Loucy (cell line): Measurements from ENCODE around the gene ZNF12.

Experiments
- H2AFZ ChIP-seq: fragments of 200-600 bp; sonication (generic); 2 replicates; pipeline ENCODE4 v1.6.0; 2016; ENCODE audit warnings: antibody characterized with exemption, mild to moderate bottlenecking, low read length, moderate library complexity
- H3F3A ChIP-seq: fragments of 200-600 bp; 2 replicates; pipeline ENCODE4 v1.6.0; 2016; ENCODE audit warnings: antibody characterized with exemption, low read depth, mild to moderate bottlenecking
- H3K27me3 ChIP-seq: fragments of 200-600 bp; sonication (generic); 2 replicates; pipeline ENCODE4 v1.6.1; 2014; ENCODE audit warnings: low read length, mild to moderate bottlenecking; ENCODE audit not compliant: insufficient read depth, poor library complexity, severe bottlenecking
- H3K36me3 ChIP-seq: fragments of 200-600 bp; sonication (generic); 2 replicates; pipeline ENCODE4 v1.6.1; 2016; ENCODE audit warnings: low read length; ENCODE audit not compliant: insufficient read depth
- H3K4me1 ChIP-seq: fragments of 200-600 bp; sonication (generic); 2 replicates; pipeline ENCODE4 v1.5.1; 2014; ENCODE audit warnings: low read length, mild to moderate bottlenecking; ENCODE audit not compliant: insufficient read depth, poor library complexity, severe bottlenecking
- H3K4me2 ChIP-seq: fragments of 200-600 bp; sonication (generic); 2 replicates; pipeline ENCODE4 v1.6.0; 2014; ENCODE audit warnings: antibody characterized with exemption, low read length, low read depth, mild to moderate bottlenecking; ENCODE audit not compliant: poor library complexity, severe bottlenecking
- H3K4me3 ChIP-seq: fragments of 200-600 bp; sonication (generic); 2 replicates; pipeline ENCODE4 v1.5.1; 2014; ENCODE audit warnings: low read length, mild to moderate bottlenecking, mixed read lengths; ENCODE audit not compliant: poor library complexity, severe bottlenecking
- H3K79me2 ChIP-seq: fragments of 200-600 bp; sonication (generic); 2 replicates; pipeline ENCODE4 v1.6.1; 2014; ENCODE audit warnings: low read length; ENCODE audit not compliant: insufficient read depth
- H3K9ac ChIP-seq: fragments of 200-600 bp; sonication (generic); 2 replicates; pipeline ENCODE4 v1.6.0; 2014; ENCODE audit warnings: mild to moderate bottlenecking, low read depth, low read length, moderate library complexity; ENCODE audit not compliant: poor library complexity, severe bottlenecking
- H3K9me2 ChIP-seq: fragments of 200-600 bp; sonication (generic); replicated peaks from 2 replicates; pipeline ENCODE4 v1.6.1; 2016; ENCODE audit warnings: low read depth, low read length, mixed read lengths
- H3K9me3 ChIP-seq: fragments of 200-600 bp; sonication (generic); 2 replicates; pipeline ENCODE4 v1.6.1; 2014; ENCODE audit warnings: mild to moderate bottlenecking, antibody characterized with exemption, low read length, low read depth; ENCODE audit not compliant: insufficient read depth
- H4K20me1 ChIP-seq: fragments of 200-600 bp; sonication (generic); 2 replicates; pipeline ENCODE4 v1.6.0; 2014; ENCODE audit warnings: antibody characterized with exemption, low read length, mild to moderate bottlenecking; ENCODE audit not compliant: insufficient read depth, poor library complexity, severe bottlenecking
- EZH2phosphoT487 ChIP-seq: fragments of 200-600 bp; IDR thresholded peaks from 2 replicates; pipeline ENCODE4 v1.6.1; 2018; ENCODE audit warnings: antibody characterized with exemption, mild to moderate bottlenecking, moderate library complexity, borderline replicate concordance
- TF ChIP-seq, protein P1 (sequence below): fragments of 200-600 bp; sonication (generic); conservative IDR thresholded peaks from 2 replicates; pipeline ENCODE4 v1.5.1; 2014; ENCODE audit warnings: mild to moderate bottlenecking, antibody characterized with exemption, low read length

Gene ZNF12

DNA sequence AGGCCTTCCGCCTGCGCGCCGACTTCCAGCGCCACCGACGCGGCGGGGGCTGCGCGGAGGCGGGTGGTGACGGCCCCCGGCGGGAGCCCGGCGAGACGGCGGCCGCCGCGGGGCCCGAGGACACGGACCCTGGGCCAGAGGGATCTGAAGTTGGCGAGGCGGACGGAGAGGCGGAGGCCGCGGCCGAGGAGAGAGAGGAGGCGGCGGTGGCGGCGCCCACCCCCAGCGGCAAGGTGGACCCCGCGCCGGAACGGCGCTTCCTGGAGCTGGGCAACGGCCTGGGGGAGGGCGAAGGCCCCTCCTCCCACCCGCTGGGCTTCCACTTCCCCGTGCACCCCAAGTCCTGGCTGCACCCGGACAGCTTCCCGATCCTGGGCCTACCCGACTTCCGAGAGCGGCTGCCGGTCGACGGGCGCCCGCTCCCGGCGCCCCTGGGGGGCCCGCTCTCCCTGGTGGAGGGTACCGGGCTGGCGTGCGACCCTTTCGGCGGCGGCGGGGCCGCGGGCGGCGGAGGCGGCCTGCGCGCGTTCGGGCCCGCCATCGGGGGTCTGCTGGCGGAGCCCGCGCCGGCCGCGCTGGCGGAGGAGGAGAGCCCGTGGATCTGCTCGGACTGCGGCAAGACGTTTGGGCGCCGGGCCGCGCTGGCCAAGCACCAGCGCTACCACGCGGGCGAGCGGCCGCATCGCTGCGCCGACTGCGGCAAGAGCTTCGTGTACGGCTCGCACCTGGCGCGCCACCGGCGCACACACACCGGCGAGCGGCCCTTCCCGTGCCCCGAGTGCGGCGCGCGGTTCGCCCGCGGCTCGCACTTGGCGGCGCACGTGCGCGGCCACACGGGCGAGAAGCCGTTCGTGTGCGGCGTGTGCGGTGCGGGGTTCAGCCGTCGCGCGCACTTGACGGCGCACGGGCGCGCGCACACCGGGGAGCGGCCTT, 53.4 kb downstream of the ZNF12 start:
- Histone ChIP-seq H3F3A (no peaks in the 10 kb centered on the region), H3K9me3 (no peaks in the 10 kb centered on the region), H3K4me3 (no peak overlapping the region), H3K79me2 (peaks cover 4% of the 10 kb centered on the region; the same call in 1 of the 2 replicates), H3K4me1 (no peaks in the 10 kb centered on the region), H3K9me2 (no peaks in the 10 kb centered on the region), H3K27me3 (no peaks in the 10 kb centered on the region), H3K9ac (no peak overlapping the region), H3K36me3 (peaks cover 28% of the 10 kb centered on the region; the same call in 1 of the 2 replicates), H3K4me2 (no peak overlapping the region), H2AFZ (no peak overlapping the region), H4K20me1 (no peaks in the 10 kb centered on the region)
- no peak for TF ChIP-seq EZH2phosphoT487

GRCh38 chr7:6652446-6653011, 54.2 kb downstream of the ZNF12 start:
- Histone ChIP-seq H3K4me2 (no peak overlapping the region), H3F3A (no peaks in the 10 kb centered on the region), H3K9me3 (no peaks in the 10 kb centered on the region), H3K9ac (no peak overlapping the region), H4K20me1 (no peaks in the 10 kb centered on the region), H3K79me2 (peaks cover 12% of the 10 kb centered on the region; the same call in 1 of the 2 replicates), H3K36me3 (peaks cover 28% of the 10 kb centered on the region; the same call in 1 of the 2 replicates), H3K27me3 (no peaks in the 10 kb centered on the region), H3K4me3 (no peak overlapping the region), H2AFZ (no peak overlapping the region), H3K9me2 (no peaks in the 10 kb centered on the region), H3K4me1 (no peaks in the 10 kb centered on the region)
- no peak for TF ChIP-seq EZH2phosphoT487
- TF ChIP-seq, protein P1, sequence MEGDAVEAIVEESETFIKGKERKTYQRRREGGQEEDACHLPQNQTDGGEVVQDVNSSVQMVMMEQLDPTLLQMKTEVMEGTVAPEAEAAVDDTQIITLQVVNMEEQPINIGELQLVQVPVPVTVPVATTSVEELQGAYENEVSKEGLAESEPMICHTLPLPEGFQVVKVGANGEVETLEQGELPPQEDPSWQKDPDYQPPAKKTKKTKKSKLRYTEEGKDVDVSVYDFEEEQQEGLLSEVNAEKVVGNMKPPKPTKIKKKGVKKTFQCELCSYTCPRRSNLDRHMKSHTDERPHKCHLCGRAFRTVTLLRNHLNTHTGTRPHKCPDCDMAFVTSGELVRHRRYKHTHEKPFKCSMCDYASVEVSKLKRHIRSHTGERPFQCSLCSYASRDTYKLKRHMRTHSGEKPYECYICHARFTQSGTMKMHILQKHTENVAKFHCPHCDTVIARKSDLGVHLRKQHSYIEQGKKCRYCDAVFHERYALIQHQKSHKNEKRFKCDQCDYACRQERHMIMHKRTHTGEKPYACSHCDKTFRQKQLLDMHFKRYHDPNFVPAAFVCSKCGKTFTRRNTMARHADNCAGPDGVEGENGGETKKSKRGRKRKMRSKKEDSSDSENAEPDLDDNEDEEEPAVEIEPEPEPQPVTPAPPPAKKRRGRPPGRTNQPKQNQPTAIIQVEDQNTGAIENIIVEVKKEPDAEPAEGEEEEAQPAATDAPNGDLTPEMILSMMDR = no peak

- Histone ChIP-seq H3F3A (no peaks in the 10 kb centered on the region), H3K9me3 (no peaks in the 10 kb centered on the region), H3K79me2 (peaks cover 15% of the 10 kb centered on the region; the same call in 1 of the 2 replicates), H3K36me3 (peaks cover 32% of the 10 kb centered on the region; the same call in 1 of the 2 replicates), H3K4me2 (no peak overlapping the region), H3K27me3 (no peaks in the 10 kb centered on the region), H3K4me3 (no peak overlapping the region), H3K4me1 (no peaks in the 10 kb centered on the region), H2AFZ (no peak overlapping the region), H3K9ac (no peak overlapping the region), H3K9me2 (no peaks in the 10 kb centered on the region), H4K20me1 (no peaks in the 10 kb centered on the region)
- TF ChIP-seq, protein P1 = no peak
- no peak for TF ChIP-seq EZH2phosphoT487
Measured at GRCh38 chr7:6651851-6652445, 54.8 kb downstream of the ZNF12 start.
